GM12865 (cell line): ENCODE results near the gene MBNL1.

Experiments used
- DNase-seq: peaks from one replicate; pipeline ENCODE4 v3.0.0; 2010; ENCODE audit warnings: low read depth
- H3K4me3 ChIP-seq: 2 replicates; pipeline ENCODE4 v1.5.1; 2011; ENCODE audit warnings: mild to moderate bottlenecking, low read depth, low read length, control low read depth
- CTCF ChIP-seq: IDR thresholded peaks from 2 replicates; pipeline ENCODE4 v1.5.1; 2011; ENCODE audit warnings: low read length, control low read depth, low read depth, inconsistent platforms; ENCODE audit not compliant: insufficient read depth; ENCODE audit errors: missing control alignments

Gene MBNL1

GRCh38 chr3:152511904-152512303, 243.2 kb downstream of the MBNL1 start:
- TF ChIP-seq CTCF = no peak
- DNase-seq = peak; percentile 79

GRCh38 chr3:152513301-152513960, 244.7 kb downstream of the MBNL1 start:
- no peak overlapping the region for H3K4me3 ChIP-seq

More at GRCh38 chr3:152511904-152512303, 243.2 kb downstream of the MBNL1 start:
- H3K4me3 ChIP-seq = peak overlapping the region; percentile 21; the same call in 1 of the 2 replicates

More at GRCh38 chr3:152513301-152513960, 244.7 kb downstream of the MBNL1 start:
- no peak for TF ChIP-seq CTCF
- DNase-seq = no peak
